Kidney tubule cell (primary cell): Measurements from ENCODE around the gene GPR32.
"Not testable (repeated sequence)": the region's sequence is repeated elsewhere in the genome, so short reads cannot be mapped to it uniquely, and the experiment has no call there.

Experiments used
- DNase-seq: peaks from one replicate; pipeline ENCODE4 v3.0.0-alpha.2; 2018; ENCODE audit warnings: low spot score

The GPR32 gene

GRCh38 chr19:50783848-50784152 lies 13.5 kb downstream of the GPR32 start:
- DNase-seq: not testable (repeated sequence)

- no peak for DNase-seq
These were observed 14.4 kb downstream of the GPR32 start for GRCh38 chr19:50784710-50785109.

GRCh38 chr19:50785329-50785728 lies 15.1 kb downstream of the GPR32 start:
- no peak for DNase-seq

GRCh38 chr19:50790396-50790795 lies 20.1 kb downstream of the GPR32 start, which contains the start of gene ACP4:
ACP4 (plus strand) TSS chr19:50790415; CDS start chr19:50790415, 0 bp downstream.
- DNase-seq: no peak

- DNase-seq: no peak
These were observed 20.7 kb downstream of the GPR32 start for GRCh38 chr19:50790922-50791467.

- no peak for DNase-seq
These were observed 21.5 kb downstream of the GPR32 start for GRCh38 chr19:50791594-50792271.

GRCh38 chr19:50792272-50793250 lies 22.3 kb downstream of the GPR32 start:
- no peak for DNase-seq

GRCh38 chr19:50793558-50794065 lies 23.3 kb downstream of the GPR32 start:
- no peak for DNase-seq

GRCh38 chr19:50794074-50794875 lies 24.0 kb downstream of the GPR32 start:
- peak; percentile 38 for DNase-seq

GRCh38 chr19:50794876-50795663 lies 24.8 kb downstream of the GPR32 start:
- no peak for DNase-seq

- DNase-seq: no peak
These were observed 25.4 kb downstream of the GPR32 start for GRCh38 chr19:50795664-50796073.

- no peak for DNase-seq
These were observed 25.9 kb downstream of the GPR32 start for GRCh38 chr19:50796128-50796633.

GRCh38 chr19:50796634-50797428 lies 26.6 kb downstream of the GPR32 start:
- no peak for DNase-seq

- DNase-seq: no peak
These were observed 27.1 kb downstream of the GPR32 start for GRCh38 chr19:50797429-50797780.

- no peak for DNase-seq
These were observed 27.8 kb downstream of the GPR32 start for GRCh38 chr19:50797781-50798658.

- no peak for DNase-seq
These were observed 28.6 kb downstream of the GPR32 start for GRCh38 chr19:50798659-50799546.

- DNase-seq: no peak
These were observed 29.2 kb downstream of the GPR32 start for GRCh38 chr19:50799547-50799851.

GRCh38 chr19:50801107-50801506 lies 30.8 kb downstream of the GPR32 start:
- no peak for DNase-seq
